Measurements from ENCODE around the gene TSR2.

TSR2 gene, protein sequence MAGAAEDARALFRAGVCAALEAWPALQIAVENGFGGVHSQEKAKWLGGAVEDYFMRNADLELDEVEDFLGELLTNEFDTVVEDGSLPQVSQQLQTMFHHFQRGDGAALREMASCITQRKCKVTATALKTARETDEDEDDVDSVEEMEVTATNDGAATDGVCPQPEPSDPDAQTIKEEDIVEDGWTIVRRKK

GRCh38 chrX:54439960-54440871, at the start of gene TSR2:
TSR2 (plus strand) TSS chrX:54440404; CDS start chrX:54440422, 18 bp downstream.
- peak; percentile 85 for DNase-seq (ENCODE audit: low read depth)
- TF ChIP-seq, protein P1, sequence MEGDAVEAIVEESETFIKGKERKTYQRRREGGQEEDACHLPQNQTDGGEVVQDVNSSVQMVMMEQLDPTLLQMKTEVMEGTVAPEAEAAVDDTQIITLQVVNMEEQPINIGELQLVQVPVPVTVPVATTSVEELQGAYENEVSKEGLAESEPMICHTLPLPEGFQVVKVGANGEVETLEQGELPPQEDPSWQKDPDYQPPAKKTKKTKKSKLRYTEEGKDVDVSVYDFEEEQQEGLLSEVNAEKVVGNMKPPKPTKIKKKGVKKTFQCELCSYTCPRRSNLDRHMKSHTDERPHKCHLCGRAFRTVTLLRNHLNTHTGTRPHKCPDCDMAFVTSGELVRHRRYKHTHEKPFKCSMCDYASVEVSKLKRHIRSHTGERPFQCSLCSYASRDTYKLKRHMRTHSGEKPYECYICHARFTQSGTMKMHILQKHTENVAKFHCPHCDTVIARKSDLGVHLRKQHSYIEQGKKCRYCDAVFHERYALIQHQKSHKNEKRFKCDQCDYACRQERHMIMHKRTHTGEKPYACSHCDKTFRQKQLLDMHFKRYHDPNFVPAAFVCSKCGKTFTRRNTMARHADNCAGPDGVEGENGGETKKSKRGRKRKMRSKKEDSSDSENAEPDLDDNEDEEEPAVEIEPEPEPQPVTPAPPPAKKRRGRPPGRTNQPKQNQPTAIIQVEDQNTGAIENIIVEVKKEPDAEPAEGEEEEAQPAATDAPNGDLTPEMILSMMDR (conservative IDR thresholded peaks at IDR 0.05; ENCODE audit: low read length), result peak; percentile 26
- peak within 1 kb of the TSS; percentile 84 for H3K4me3 ChIP-seq (ENCODE audit: low read length)

DNA sequence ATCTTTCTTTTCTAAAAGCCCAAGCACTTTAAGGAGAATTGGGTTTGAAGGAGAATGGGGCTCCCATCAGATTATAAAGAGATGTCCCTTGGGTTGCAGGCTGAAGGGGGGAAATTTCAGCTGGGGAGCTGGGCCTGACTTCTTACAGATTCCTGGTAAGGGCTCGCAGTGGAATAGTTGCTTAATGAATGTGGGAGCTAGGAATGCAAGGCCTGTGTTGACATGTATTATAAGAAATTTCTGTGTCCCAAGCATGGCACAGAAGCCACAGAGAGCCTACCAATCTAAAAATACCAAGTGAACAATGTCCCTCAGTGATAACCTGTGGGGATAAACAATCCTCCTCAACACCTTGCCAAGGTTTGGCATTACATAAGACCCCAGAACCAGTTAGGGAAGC, 43.1 kb upstream of the TSR2 start:
- DNase-seq (ENCODE audit: low read depth), result peak; percentile 6

GRCh38 chrX:54407266-54407665, 32.9 kb upstream of the TSR2 start:
- no peak overlapping the region for H3K4me3 ChIP-seq (ENCODE audit: low read length)
- no peak for DNase-seq (ENCODE audit: low read depth)
- TF ChIP-seq, protein P1 (conservative IDR thresholded peaks at IDR 0.05; ENCODE audit: low read length), result no peak

More for the DNA sequence above, 43.1 kb upstream of the TSR2 start:
- TF ChIP-seq, protein P1 (conservative IDR thresholded peaks at IDR 0.05; ENCODE audit: low read length), result no peak
- no peak overlapping the region for H3K4me3 ChIP-seq (ENCODE audit: low read length)

DNA sequence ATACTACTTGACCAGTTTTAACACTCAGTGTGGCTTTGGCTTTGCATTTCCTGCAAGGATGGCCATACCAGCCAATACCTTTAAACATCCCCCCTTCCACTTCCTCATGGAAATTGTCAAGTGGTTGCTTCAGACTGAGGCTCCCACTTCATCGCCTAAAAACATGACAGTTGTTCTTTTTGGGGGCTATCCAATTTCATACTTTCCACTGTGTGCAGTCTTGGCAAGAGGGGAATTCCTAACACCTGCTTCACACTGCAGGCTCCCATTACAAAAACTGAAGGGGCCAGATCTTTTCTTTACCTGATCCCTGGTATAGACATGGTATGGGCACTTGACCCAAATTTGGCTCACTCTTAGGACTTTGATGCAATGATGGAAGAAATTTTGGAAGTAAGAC, 28.5 kb upstream of the TSR2 start:
- no peak for DNase-seq (ENCODE audit: low read depth)

DNA sequence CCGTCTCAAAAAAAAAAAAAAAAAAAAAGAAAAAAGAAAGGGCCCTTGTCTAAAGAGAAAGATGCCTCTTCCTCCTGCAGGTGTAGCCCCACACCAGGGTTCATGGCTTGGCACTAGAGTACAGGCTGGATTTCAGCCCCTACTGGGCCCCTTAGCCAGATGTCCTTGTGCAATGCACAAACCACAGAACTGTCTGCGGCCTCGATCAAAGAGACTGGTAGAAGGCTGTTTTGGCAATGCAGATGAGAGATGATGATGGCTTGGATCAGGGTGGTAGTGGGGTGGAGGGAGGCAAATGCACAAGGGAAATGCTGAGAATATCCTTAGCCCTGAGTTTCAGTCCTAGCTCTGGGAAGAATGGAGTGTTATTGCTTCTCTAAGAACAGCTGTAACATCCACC, 26.5 kb upstream of the TSR2 start:
- no peak overlapping the region for H3K4me3 ChIP-seq (ENCODE audit: low read length)
- TF ChIP-seq, protein P1 (conservative IDR thresholded peaks at IDR 0.05; ENCODE audit: low read length), result no peak
- peak; percentile 48 for DNase-seq (ENCODE audit: low read depth)

More for the DNA sequence above, 28.5 kb upstream of the TSR2 start:
- TF ChIP-seq, protein P1 (conservative IDR thresholded peaks at IDR 0.05; ENCODE audit: low read length), result no peak
- H3K4me3 ChIP-seq (ENCODE audit: low read length), result no peak overlapping the region

GRCh38 chrX:54415534-54416350, 24.5 kb upstream of the TSR2 start:
- TF ChIP-seq, protein P1 (conservative IDR thresholded peaks at IDR 0.05; ENCODE audit: low read length), result no peak
- no peak overlapping the region for H3K4me3 ChIP-seq (ENCODE audit: low read length)

More at GRCh38 chrX:54415534-54416350, 24.5 kb upstream of the TSR2 start:
- no peak for DNase-seq (ENCODE audit: low read depth)
